ENCODE data around the gene LIN28B.

Gene LIN28B

DNA sequence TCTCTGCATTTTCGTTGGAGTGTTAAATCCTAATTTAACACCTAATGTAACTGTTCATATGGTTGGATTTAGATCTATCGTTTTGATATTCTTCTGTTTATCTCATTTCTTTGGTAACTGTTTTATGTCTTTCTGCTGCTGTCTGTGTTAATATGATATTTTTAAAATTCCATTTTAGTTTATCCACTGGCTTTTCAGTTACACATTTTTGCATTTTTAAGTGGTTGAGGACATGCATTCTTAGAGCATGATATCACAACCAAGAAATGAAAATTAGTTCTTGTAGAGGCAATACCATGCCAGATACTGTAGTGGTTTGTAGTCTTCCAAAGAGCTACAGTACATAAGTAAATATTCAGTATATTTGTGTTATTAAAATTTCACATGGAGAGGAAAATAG is 58.6 kb downstream of the LIN28B start:
- no peak for DNase-seq

GRCh38 chr6:105019285-105019684 is 62.4 kb downstream of the LIN28B start:
- DNase-seq: no peak

DNA sequence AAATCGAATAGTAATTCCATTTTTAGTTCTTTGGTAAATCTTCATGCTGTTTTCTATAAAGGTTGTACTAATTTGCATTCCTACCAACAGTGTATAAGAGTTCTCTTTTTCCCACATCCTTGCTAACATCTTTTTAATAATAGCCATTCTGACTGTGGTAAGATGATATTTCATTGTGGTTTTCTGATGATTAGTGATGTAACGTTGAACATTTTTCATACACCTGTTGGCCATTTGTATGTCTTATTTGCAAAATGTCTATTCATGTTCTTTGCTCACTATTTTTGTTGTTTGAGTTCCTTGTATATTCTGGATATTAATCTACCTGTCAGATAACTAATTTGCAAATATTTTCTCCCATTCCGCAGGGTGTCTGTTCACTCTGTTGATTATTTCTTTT is 64.5 kb downstream of the LIN28B start:
- DNase-seq: no peak

DNA sequence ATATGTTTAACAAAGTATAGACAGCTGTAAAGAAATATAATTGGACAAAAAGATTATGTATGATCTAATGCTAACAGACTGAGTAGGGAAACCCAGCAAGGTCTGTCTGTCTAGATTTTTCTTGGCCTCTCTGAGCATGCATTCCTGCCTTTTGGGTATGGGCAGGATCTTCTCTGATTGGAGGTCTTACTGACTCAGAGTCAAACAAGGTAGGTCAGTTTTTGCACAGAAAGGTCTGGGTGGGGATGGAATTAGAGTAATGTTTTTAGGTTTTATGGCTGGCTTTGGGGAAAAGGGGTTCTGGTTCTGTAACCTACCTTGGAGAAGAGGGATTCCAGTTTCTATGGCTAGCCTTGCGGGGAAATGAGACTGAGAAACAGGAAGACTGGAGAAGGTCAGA is 65.5 kb downstream of the LIN28B start:
- DNase-seq: no peak

DNA sequence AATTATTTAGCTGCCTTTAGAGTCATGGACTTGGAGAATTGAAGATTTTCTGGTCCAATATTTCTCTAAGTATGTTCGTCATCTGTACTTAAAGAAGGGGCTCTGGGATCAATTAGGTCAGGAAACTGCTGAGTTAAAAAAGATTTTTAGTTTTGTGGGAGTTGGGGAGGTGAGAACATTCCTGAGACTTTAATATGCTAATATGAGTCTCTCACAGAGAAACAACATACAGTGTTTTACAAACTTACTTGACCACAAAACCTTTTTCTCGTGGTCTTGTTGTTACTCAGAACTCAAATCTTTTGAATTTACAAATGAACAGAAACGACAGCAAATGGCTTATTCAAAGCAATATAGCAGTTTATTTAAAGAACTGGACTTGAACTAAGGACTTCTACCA is 67.9 kb downstream of the LIN28B start:
- DNase-seq: no peak

DNA sequence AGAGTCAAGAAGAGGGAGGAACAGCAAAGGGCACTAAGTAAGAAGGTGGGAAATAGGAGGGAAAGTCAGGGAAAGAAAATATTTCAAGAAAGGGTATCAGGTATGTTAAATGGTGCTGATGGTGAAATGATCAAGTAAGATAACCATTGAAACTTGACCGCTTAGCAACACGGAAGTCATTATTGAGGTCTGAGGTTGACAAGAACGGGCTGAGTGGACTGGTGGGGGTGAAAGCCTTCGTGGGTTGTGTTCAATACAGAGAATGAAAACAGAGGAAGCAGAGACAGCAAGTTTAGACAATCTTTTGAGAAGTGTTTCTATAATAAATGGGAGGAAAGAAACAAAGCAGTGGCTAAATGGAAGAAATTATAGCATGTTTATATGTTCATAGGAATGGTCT is 72.0 kb downstream of the LIN28B start:
- DNase-seq: no peak

DNA sequence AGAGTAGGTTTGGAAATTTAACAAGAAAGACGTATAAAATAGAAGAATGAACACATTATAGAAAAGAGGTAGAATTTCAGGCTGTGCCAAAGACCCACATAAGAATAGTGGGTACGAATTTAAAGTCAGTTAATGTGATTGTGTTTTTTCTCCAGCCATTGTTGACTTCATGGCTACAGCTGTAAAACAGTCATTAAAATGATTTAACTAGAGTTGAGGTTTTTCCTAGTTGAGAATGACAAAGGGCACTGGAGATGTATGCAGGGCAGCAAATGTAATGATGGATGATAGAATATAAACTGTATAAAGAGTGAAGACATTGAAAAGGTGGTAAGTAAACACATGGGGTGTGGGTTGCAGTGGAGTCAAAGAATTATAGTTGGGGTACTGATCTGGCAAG is 72.7 kb downstream of the LIN28B start:
- DNase-seq: no peak

DNA sequence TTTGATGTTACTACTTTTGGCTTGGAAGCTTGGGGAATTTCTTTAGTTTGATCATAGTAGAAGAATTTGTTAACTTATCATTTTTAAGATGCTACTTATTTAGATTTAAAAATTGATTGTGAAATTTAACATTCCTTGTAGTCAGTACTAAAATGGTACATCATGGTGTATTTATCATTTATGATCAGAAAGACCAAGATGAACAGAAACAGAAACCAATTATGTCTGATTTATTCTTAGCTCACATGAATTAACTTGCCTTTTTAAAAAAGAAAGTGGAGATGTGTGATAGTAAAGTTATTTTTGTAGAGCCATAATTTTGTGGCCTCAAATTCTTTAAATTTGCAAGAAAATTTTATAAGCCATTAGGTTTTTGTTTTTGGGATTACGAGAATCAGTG is 77.6 kb downstream of the LIN28B start:
- DNase-seq: no peak

DNA sequence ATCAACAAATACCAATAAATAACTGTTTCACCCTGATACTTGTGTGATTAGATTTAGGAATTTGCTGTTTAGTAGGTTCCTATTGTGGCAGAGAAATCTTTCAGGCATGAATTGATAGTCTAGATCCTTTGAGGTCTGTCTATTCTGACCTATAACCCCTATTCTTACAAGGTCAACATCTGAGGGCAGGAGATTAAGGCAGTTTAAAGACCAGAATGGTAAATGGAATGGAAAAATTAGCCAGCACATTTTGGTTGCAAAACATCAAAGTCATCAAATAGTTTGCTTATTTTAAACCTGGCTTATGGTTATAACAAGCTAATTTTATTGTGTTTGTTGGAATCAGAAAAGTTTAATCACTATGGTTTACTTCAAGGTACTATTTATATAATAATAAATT is 78.4 kb downstream of the LIN28B start:
- no peak for DNase-seq

DNA sequence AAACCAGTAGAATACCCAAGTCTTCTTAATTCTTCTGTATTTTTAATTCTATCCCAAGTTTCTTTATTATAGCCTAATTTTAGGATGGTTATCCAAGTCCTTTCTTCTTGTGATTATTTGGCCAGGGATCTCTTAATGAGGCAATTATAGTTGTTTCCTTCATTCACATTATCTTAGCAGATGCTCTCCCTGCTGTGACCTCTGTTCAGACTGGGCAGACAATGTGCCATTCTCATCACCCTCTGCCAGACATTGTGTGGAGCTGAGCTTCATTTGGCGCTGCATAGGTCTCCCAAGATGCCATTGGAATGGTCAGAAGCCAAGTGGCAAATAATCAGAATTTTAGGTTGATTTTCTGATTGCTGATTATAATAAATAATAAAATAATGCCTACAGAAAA is 79.4 kb downstream of the LIN28B start:
- peak; percentile 8 for DNase-seq

DNA sequence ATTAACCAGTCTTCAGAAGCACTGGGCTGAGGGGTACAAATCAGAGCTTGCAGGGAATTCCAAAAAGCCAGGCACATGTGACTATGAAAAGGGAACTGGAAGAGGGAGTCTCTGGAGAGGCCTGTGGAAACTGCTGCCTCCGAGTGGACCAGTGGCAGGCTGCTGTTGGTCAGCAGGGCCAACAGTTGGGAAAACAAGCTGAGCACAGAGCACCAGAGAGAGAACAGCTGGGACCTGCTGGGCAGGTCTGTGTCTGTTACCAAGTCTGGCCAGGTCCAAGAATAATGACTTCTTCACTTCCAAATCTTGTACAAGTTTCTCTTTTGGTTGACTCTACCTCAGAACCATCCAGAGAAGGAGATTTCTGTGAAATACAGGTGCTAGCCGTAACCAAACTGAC is 81.4 kb downstream of the LIN28B start:
- DNase-seq: no peak

- no peak for DNase-seq
Observed at GRCh38 chr6:105041880-105042279, 85.0 kb downstream of the LIN28B start.

DNA sequence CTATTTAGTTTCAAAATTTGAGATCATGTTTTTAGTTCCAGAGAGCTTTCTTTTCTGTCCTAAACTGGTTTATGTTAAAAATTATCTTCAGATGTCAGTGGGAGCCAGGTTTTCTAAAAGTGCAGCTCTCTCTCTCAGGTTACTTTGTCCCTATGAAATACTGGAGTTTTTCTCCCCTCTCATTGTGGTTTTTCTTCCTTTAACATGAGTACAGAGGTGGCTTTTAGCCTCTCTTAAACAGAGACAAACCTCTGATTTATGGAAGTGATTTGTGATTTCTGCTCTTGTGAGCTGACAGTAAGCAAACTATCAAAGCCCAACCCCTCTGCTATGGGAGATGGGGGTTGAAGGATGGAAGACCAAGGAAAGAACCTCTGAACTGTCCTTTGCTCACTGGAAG is 85.7 kb downstream of the LIN28B start:
- no peak for DNase-seq

GRCh38 chr6:105043979-105044378 is 87.1 kb downstream of the LIN28B start:
- DNase-seq: no peak

DNA sequence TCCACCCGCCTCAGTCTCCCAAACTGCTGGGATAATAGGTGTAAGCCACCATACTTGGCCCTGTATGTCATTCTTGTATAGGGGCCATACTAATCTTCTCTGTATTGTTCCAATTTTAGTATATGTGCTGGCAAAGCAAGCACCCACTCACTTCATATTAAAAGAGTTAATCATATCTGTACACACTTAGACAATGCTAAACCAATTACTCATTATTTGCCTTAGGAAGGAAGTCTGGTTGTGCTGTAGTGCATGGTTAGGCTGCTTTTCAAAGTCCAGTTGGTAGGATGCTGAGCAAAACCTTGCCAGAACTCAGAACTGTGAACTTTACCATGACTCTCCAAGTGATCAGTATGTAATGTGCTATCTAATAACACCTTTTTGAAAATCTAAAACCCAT is 88.6 kb downstream of the LIN28B start:
- DNase-seq: no peak

- no peak for DNase-seq
Observed at GRCh38 chr6:105051941-105052471, 95.1 kb downstream of the LIN28B start.

- DNase-seq: no peak
Observed at GRCh38 chr6:105056646-105057045, 99.7 kb downstream of the LIN28B start.

DNA sequence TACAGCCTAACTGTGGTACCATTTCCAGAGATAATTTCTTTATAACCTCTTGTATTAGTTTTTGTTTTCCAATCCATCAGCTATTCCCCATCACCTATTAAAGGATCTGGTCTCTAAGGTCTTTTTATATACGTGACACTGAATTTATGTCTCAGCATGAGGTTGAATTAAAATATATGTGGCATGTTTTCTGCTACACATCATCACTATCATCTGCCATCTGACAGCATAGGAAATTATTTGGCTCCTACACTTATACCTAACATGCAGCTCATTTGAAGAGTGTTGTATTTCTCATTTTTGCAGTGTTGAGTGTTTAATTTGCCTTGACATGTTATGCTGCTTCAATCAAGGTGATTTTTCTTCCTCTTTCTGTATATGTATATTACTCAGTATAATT is 100.3 kb downstream of the LIN28B start:
- DNase-seq: no peak

- DNase-seq: no peak
Observed at GRCh38 chr6:105058316-105058715, 101.4 kb downstream of the LIN28B start.

GRCh38 chr6:105058846-105059245 is 101.9 kb downstream of the LIN28B start:
- DNase-seq: no peak

- no peak for DNase-seq
Observed at GRCh38 chr6:105066233-105066632, 109.3 kb downstream of the LIN28B start.

DNA sequence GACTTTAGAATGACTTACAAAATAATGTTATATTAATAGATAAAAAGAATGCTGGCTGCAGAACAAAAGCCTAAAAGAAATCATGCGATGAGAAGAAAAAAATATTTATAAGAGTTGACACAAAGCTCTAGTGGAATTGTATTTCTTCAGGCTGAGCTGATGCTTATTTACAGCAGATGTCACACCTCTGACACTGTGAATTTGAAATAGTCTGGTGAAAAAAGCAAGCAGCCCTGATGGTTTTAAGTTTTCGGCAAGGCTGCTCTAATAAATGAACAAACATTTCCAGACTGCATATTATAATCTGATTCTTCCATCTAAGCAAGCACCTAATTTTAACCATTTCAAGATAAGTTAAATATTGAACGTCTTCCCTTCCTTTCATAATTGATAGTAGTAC is 109.9 kb downstream of the LIN28B start:
- no peak for DNase-seq

DNA sequence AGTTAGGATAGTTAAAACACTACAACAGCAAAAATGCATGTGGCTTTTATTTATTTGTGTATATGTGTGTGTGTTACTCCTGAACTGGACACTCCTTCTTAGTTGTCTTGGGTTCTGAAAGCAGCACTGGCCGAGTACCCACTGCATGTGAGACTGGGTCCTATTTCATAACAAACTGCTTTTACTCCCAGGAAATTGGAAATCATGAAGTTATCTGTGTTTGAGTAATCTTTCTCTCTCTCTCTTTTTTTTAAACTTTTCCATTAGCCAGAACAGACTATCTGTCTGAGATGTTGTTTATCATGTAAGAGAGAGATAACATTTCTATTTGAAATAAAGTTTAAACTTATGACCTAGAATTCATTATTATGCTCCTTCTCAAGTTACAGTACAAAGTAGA is 110.4 kb downstream of the LIN28B start:
- no peak for DNase-seq

DNA sequence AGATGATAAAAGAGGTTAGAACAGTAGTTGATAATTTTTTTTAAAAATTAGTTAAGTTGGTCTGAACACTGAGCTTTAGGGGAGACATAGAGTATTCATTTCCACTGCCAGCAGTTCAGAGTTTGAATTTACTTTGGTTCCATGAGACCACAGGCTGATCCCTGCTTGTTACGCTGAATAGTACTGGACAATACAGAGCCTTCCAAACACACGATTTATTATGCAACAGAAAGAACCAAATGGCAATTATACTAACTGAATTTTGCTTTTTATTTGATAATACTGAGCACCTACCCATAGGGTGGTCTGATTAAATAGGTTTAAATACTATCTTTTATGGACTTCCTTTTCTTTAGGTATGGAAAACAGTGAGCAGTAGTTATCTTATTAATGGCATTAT is 111.5 kb downstream of the LIN28B start:
- no peak for DNase-seq

DNA sequence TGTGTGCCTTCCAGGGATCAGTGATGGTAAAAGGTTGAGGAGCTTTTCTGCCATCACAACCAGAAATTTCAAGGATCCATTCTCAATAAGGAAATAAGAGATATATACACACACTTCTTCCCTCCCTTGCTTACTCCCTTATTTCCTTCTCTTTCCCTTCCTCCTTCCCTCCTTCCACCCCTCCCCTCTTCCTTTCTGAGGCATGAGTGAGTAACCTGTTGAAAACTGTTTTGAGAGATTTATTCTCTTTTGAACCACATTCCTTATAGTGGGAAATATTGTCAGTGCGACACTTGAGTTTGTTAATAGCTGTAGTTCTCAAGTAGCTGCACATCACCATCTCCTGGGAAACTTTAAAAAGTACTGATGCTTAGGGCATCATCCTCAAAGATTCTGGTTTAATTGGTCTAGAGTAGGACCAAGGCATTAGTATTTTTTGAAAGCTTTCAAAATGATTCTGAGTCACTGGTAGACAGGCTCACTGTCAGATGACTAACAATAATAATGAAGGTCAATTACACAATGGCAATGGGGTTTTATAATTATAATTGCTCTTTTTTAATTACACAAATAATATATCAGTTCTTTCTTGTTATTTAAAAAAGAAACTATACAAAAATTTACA is 113.0 kb downstream of the LIN28B start:
- DNase-seq: no peak

DNA sequence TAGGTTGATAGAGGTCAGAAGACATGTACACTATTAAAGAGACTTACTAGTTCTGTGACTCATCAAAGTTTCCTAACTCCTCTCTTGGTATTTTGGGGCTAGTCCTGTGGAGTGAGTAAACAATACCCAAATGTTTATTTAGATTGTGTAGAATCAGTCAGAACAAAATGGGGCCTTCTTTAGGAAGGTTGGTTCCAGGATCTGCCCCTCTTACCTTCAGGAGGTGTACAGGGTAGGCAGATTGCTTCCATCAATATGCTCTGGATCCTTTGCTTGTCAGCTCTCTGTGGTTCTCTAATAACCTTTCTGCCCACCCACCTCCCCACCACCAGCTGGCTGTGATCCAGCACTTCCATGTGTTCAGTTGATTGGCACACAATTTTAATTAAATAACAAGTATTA is 115.9 kb downstream of the LIN28B start:
- DNase-seq: no peak
